COLO668 (cell line): Measurements from ENCODE around the gene NFKBIB.
"Not testable (repeated sequence)": the region's sequence is repeated elsewhere in the genome, so short reads cannot be mapped to it uniquely, and the experiment has no call there.

ENCODE experiments used
- DNase-seq: peaks from one replicate; lab custom pipeline; 2025; ENCODE audit not compliant: unreplicated experiment; lab: John Stamatoyannopoulos, UW

NFKBIB gene

DNA sequence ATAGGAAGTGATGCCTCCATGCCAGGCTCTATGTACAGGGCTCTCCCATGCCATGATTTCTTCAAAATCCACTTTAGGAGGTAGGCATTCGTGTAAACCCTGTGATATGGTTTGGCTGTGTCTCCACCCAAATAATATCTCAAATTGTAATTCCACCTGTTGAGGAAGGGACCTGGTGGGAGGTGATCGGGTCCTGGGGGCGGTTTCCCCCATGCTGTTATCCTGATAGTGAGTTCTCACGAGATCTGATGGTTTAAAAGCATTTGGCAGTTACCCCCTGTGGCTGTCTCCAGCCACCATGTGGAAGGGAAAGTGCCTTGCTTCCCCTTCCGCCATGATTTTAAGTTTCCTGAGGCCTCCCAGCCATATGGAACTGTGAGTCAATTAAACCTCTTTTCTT lies 22.7 kb downstream of the NFKBIB start:
- no peak for DNase-seq

DNA sequence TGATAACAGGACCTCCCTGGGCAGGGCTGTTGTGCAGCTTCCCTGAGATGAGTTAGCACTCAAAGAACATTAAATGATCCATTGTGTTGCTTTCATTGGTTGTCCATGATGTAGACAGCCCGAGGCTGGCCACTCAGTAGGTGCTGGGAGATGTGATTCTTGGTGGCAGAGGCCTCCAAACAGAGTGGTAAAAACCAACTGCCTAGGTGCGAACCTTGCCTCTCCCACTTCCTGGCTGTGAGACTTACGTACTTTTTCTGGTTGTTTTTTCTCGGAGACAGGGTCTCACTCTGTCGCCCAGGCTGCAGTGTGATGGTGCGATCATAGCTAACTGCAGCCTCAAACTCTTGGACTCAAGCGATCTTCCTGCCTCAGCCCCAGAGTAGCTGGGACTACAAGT lies 24.6 kb downstream of the NFKBIB start:
- DNase-seq = no peak

DNA sequence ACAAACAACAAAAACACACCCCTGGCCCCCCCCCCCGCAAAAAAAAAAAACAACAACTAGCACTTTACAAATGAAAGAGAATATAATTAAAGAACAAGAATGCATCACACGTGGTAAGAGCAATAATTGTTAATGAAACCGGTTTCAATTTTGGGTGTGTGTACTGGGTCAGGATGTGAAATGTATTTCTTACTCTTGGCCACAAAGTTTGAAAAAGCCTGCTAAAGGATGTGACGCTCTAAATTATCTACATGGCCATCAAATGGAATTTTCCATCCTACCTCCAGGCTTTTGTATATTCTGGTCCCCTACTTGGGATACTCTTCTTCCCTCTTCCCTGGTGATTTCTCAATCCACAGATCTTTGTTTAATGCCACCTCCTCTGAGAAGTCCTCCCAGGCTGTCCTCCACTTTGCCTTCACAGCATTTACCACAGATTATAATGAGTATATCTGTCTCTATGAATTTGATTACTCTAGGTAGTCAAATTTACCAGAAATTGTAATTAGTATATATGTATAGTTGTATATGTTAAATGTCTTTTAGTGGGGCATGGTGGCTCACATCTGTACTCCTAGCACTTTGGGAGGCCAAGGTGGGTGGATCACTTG lies 28.7 kb downstream of the NFKBIB start:
- DNase-seq = no peak

DNA sequence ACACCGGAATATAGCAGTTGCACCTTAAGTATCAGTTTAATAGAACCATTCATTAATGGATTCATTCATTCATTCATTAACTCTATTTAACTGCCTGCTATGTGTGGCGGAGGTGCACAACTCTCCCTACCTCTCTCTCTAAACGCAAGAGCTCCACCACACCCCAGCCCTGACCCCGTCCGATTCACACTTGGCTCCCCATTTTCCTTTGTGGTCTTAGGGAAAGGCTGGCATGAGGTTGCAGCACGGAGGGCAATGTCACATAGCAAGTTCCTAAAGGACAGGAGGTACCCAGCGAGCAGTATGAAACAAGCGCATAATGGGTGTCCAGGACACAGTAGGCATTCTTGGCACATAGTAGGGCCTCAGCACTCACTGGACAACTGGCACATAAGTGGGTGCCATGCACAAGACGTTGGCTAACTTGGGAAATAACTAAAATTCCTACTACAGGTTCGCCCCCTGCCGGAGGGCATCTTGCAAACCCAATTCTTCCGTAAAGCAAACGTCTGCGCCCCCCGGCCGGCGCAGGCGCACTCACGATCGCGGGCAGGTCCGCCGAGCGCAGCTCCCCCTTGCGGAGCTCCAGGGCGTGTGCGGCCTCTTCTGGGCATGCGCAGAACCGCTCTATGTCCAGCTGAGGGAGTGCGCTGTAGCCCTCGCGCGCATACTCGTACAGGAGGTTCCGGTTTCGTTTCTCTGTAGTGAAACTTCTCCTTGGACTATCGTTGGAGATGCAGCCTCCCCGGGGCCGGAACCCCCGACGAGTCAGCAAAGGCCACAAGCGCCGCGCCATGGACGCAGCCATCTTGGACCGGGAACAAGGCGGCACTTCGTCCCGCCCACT lies 30.4 kb downstream of the NFKBIB start, which contains the start of gene SARS2:
Gene SARS2, minus strand, starts transcription at position 835 of the 847 bp plus-strand sequence. Its CDS starts 27 bp downstream, at position 808.
- peak; percentile 94 for DNase-seq

DNA sequence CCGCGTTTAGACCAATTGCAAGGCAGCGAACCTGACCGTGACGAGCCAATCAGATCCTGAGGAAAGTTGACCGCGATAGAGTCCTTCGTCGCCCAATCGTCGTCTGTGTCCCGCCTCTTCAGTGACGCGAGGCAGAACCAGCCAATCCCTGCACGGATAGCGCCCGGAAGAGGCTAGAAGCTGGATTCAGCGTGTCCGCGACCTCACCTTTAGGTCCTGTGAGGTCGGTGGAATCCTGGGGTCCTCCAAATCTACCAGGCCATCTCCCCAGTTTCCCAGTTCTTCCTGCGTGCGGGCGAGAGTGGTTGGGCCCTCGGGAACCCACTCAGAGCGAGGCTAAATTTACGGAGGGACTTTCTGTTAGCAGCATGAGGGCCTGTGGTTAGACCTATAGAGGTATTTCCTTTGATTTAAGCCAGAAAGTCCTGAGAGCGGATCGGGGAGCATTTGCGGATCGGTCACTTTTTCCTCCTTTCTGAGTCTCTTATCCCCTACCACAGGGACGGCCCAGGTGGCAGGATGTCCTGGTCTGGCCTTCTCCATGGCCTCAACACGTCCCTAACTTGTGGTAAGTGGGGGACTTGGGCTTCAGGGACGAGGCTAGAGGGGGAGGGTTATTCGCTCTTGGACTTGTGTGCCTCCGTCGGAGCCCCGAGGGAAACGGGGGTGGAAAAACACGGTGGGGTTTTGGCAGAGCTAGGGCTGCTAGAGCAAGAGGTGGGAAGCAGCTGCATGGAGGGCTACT lies 31.2 kb downstream of the NFKBIB start, which contains the start of gene MRPS12:
Gene MRPS12, plus strand, starts transcription at position 169 of the 745 bp plus-strand sequence. Its CDS starts 351 bp downstream, at position 520.
- DNase-seq = peak; percentile 98

DNA sequence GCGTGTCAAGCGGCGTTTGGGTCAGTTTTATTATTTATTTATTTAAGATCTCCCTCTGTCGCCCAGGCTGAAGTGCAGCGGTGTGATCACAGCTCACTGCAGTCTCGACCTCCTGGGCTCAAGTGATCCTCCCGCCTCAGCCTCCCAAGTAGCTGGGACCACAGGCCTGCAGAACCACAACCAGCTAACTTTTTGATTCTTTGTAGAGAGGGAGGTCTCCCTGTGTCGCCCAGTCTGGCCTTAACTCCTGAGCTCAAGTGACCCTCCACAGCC lies 31.7 kb downstream of the NFKBIB start:
- no peak for DNase-seq

DNA sequence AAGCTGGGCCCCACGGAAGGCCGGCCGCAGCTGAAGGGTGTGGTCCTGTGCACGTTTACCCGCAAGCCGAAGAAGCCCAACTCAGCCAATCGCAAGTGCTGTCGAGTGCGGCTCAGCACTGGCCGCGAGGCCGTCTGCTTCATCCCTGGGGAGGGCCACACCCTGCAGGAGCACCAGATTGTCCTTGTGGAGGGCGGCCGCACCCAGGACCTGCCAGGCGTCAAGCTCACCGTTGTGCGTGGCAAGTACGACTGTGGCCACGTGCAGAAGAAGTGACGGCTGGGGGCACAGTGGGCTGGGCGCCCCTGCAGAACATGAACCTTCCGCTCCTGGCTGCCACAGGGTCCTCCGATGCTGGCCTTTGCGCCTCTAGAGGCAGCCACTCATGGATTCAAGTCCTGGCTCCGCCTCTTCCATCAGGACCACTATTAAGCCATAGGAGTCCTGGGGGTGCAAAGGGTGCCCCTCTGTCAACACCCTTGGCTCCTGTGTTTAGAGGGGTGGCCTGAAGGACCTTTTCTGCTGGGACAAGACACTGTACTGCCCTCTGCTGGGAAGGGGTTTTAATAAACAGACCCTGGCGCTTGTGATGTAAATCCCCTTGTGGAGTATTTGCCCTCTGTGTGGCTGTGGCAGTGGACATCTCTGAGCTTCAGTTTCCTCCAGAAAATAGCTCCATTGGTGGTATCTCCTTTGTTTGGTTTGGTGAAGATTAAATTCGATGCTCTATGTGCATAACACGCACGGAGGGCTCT lies 32.8 kb downstream of the NFKBIB start:
- DNase-seq = no peak

DNA sequence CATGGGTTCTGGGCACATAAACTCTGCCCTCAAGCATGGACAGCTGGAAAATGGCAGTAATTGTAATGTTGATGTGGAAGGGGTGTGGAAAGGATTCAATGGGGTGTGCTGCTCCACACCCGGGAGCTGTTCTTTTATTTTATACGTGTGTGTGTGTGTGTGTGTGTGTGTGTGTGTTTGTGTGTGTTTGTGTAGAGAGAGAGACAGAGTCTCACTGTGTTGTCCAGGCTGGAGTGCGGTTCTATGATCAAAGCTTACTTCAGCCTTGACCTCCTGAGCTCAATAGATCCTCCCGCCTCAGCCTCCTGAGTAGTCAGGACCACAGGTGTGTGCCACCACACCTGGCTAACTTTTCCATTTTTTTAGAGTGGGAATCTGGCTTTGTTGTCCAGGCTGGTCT lies 33.8 kb downstream of the NFKBIB start:
- no peak for DNase-seq

DNA sequence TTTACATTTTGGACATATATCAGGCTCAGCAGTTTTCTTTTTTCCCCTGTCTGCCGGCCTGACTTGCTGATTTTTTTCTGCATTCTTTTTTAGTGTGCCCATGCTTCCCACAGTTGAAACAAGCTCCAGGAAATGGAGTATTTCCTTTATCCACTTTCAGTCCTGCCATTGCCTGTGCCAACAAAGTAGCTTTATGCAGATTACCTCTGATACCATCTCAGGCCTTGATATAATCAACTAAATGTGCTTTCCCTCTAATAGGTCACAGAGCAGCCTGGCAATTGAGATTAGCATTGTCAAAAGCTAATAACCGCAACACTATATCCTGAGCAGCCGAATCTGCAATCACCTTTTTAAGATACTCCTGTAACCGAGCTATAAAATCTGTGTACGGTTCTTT lies 40.2 kb downstream of the NFKBIB start:
- no peak for DNase-seq

DNA sequence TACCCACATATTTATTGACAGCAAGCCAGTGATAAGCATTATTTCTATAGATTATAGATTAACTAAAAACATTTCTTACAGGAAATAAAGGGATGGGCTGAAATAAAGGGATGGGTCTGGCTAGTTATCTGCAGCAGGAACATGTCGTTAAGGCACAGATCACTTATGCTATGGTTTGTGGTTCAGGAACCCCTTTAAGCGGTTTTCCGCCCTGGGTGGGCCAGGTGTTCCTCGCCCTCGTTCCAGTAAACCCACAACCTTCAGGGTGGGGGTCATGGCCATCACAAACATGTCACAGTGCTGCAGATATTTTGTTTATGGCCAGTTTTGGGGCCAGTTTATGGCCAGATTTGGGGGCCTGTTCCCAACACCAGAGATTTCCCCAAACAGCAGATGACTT lies 41.7 kb downstream of the NFKBIB start:
- not testable (repeated sequence) for DNase-seq

DNA sequence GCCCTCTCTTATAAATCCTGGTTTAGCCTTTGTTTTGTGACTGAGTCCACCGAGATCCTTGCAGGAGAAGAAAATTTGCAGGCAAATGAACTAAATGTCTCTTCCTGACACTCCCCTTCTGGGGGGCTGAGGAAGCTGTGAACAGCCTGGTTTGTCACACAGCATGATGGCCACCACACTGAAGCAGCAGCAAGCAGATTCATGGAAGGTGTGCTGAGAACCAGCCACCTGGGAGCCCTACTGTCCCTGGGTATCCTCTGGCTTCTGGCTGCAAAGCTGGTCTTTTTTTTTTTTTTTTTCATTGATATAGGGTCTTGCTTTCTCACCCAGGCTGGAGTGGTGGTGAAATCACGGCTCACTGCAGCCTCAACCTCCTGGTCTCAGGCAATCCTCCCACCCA lies 42.2 kb downstream of the NFKBIB start:
- no peak for DNase-seq

DNA sequence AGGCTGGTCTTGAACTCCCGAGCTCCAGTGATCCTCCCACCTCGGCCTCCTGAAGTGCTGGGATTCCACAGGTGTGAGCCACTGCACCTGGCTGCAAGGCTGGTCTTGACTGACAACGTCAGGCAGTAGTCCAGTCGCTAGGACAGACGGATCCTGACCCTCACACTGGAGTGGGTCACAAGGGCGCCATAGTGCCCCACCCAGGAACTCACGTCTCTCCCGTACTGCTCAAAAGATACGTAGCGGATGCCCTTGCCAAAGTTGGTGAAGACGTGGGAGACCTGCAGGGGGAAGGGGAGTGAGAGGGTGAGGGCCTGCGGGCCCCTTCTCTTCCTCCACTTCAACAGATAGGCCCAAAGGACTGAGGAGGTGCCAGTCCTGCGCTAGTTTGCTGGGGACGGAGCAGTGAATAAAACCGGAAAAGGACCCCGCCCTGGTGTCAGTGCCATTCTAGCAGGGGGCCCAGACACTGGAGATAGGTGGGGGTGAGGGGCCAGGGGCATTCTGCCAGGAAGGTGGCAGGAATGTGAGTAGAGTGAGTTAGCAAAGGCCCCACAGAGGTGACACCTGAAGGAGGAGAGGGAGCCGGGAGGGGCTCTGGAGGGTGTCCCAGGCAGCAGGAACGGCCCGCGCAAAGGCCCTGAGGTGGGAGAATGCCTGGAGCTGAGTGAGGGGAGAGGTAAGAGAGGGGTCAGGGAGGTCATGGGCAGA lies 42.9 kb downstream of the NFKBIB start:
- DNase-seq = no peak

DNA sequence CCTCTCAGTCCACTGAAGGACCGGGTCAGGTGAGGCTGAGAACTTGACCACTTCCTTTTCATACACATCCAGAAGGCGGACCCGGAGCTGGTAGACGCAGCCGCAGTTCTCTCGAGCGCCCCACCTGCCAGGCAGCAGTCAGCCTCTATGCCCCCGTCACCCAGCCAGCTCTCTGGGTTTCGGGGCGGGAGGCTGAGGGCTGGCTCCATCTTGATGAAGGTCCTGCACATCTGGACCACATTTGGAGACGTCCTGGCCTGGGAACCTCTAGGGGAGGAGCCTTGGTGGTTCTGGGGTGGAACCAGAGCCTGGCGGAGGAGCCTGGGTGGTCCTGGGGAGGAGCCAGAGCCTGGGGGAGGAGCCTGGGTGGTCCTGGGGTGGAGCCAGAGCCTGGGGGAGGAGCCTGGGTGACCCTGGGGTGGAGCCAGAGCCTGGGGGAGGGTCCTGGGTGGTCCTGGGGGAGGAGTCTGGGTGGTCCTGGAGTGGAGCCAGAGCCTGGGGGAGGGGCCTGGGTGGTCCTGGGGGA lies 45.3 kb downstream of the NFKBIB start:
- peak; percentile 19 for DNase-seq

DNA sequence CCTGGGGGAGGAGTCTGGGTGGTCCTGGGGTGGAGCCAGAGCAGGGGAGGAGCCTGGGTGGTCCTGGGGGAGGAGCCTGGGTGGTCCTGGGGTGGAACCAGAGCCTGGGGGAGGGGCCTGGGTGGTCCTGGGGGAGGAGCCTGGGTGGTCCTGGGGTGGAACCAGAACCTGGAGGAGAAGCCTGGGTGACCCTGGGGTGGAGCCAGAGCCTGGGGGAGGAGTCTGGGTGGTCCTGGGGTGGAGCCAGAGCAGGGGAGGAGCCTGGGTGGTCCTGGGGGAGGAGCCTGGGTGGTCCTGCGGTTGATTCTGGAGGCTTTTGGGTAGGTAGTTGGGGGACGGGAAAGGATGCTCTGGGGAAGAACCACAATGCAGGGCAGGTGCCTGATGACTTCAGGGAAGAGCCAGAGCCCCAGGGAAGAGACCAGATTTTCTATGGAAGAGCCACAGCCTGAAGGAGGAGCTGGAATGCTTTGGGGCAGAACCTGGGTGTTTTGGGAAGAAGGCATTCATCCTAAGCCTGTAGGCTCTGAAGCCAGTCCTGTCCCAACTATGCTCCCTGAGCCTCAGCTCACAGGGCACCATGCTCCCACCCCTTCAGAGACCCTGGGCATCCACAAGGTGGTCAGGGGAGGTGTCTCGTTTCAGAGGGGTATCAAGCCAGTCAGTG lies 45.9 kb downstream of the NFKBIB start:
- no peak for DNase-seq

DNA sequence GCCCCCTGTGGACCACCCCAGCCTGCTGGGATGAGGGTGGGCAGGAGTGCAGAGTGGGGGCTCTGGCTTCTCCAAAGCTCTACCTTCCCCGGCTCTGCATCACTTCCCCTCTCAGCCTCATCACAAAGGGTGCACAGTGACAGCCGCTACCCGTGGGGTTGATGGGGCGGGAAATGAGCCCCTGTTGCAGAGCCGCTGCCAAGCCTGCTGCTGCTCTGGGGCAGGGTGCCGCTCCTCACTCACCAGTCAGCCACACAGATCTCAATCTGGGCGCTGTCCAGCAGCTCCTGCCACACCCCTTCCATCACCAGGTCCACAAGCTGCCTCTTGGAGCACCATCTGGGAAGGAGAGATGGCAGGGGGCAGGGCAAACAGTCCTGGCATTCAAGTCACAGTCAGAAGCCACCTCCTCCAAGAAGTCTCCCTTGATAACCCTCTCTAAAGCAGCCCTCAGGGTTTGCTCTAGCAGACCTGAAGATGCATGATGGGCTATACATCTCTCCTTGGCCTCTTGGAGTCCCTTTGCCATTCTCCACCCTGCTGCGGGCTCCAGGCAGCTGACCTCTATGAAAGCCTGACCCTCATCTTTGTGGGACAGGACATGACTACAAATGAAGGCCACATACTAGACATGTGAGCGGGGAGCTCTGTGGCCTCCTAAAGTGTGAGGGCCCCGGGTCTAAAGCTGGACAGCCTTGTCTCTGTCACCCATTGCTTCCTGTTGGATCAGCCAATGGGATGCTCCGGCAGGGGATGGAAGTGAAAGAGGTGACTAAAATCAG lies 46.7 kb downstream of the NFKBIB start:
- no peak for DNase-seq

DNA sequence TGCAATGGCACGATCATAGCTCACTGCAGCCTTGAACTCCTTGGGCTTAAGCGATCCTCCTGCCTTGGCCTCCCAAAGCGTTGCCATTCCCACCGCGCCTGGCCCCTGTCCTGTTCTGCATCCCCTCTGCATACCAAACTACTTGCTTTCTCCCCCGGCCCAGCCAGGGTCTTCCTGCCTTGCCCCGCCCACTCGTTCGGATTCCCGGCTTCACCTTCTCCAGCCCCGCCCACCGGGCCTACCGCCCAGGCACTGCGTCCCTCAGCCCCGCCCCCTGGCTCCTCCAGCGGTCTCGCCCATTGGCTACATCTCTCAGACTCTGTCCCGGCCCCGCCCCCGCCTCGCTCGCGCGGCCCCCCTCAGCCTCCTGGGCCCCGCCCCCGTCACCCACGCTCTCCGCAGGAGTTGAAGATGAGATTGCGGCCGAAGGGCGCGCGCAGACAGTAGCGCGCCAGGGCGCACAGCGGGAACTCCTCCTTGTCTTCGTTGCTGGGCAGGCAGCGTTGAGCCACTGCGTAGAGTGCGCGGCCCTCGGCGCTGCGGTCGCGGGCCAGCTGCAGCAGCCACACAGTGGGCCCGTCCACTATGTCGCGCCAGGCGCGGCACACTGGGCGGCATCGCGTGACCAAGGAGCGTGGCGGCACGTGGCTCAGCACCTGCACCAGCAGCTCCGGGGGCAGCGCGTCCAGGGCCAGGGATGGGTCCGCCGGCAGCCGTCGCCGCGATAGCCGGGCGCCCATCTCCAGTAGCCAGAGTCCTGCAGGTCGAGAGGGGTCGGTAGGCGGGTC lies 50.0 kb downstream of the NFKBIB start:
- peak; percentile 48 for DNase-seq

DNA sequence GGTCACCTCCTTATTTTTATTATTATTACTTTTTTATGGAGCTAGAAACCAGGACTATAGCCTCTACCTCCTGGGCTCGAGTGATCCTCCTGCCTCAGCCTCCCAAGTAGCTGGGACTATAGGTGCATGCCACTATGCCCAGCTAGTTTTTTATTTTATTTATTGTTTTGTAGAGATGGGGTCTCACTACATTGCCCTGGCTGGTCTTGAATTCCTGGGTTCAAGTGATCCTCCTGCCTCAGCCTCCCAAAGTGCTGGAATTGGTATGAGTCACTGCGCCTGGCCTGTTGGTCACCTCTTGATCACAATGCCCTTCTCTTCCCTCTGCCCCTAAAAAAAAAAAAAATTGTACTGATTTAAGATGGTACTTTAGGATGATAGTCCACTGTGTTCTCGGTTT lies 51.4 kb downstream of the NFKBIB start:
- DNase-seq = no peak
